Bone marrow (tissue), 2 donors: ENCODE results near the gene ANKMY1.
A peak's percentile ranks its signal among the peaks of the same experiment; 100 is the strongest.

Experiments
- DNase-seq, 2 donors: peaks; one replicate each; lab custom pipeline; 2025; lab: John Stamatoyannopoulos, UW

The ANKMY1 gene

GRCh38 chr2:240447934-240448333 lies 109.9 kb downstream of the ANKMY1 start:
- no peak for DNase-seq

- DNase-seq, result no peak
Measured at GRCh38 chr2:240447331-240447730, 110.5 kb downstream of the ANKMY1 start.

DNA sequence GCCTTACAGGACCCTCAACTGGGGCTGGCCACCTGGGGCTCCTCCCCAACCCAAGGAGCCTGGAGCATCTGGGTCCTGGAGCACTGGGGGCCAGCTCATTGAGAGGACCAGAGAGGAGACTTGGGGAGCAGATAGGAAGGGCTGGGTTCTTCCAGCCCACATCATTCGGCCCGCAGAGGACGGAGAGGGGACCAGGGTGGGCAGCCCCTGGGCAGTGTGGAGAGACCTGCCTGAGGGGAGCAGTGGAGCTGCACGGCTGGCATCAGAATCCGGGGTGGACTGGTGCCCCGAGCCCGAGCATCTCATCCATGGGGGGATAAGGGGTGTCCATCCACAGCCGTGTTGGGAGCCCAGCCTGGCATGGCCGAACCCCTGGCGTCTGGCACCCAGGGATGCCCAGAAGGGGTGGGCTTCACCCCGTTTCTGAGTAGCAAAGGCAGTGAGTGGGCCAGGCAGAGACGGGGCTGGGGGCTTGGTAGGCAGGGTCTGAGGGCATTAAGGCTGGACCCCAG lies 111.1 kb downstream of the ANKMY1 start:
- no peak for DNase-seq

DNA sequence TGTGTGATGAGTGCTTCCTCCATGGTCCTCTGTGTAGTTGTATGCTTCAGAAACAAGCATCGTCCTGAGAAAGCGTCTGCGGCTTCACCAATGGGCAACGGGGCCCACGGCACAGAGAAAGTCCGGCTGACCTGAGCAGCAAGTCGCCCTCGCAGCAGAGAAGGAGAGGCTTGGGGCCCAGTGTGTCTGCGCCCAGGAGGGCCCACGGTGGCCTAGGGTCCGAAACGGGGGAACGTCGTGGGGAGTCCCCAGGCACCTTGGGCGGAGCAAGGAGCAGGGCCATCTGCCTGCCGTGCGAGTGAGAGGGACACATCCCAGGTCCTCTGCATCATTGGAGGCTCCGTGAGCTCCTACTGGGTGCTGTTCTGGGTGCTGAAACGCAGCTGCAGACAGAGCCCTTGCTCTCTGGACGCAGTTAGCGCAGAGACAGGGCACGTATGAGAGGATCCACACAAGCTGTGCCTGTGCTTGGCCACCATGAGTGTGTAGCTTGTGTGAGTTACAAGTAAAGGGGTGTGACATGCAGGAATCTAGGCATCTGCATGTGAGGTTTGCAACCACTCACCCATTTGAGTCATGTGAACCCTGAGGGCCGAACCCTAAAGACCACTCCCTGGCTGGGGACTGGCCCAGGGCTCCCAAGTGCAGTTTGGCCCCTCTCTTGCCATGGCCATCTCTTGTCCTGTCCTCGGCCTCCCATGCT lies 111.7 kb downstream of the ANKMY1 start:
- no peak for DNase-seq

DNA sequence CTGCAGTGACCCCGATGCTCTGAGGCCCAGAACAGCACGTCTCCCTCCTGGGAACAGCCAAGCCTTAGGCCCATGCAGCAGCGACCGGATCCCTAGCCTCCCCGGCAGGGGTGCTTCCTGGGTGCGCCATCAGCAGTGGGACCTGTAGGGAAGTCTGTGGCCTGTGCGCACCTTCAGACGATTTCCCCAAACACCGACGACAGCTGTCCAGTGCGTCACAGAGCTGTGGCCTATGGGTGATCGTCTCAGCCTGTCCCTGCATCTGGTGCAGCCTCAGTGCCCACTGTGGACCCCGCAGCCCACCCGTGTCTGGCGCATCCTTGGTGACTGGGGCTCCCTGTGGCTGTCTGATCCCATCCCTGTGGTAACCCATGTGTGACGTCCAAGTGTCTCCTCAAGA lies 113.3 kb downstream of the ANKMY1 start:
- no peak for DNase-seq

- no peak for DNase-seq
Measured at GRCh38 chr2:240443891-240444301, 113.9 kb downstream of the ANKMY1 start.

- no peak for DNase-seq
Measured at GRCh38 chr2:240442891-240443715, 114.7 kb downstream of the ANKMY1 start.

DNA sequence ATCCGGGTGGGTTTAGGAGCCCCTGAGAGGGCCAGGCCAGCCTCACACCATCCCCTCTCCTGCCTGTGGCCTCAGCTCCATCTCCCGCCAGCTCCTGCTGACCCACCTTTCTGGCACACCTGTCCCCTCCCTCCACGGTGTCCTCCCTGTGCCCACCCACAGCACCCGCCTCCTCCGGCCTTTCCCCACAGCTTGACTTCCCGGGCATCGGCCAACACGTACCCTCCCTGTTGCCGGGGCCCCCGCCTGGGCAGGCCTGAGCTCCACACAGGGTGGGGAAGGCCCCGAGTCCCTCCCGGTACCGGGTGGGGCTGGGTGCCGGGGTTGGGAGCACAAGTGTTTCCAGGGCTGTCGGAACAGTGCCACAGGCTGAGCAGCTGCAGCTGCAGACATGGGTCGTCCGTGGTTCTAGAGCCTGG lies 115.8 kb downstream of the ANKMY1 start:
- DNase-seq, result no peak

GRCh38 chr2:240441326-240441992 lies 116.3 kb downstream of the ANKMY1 start:
- no peak for DNase-seq

DNA sequence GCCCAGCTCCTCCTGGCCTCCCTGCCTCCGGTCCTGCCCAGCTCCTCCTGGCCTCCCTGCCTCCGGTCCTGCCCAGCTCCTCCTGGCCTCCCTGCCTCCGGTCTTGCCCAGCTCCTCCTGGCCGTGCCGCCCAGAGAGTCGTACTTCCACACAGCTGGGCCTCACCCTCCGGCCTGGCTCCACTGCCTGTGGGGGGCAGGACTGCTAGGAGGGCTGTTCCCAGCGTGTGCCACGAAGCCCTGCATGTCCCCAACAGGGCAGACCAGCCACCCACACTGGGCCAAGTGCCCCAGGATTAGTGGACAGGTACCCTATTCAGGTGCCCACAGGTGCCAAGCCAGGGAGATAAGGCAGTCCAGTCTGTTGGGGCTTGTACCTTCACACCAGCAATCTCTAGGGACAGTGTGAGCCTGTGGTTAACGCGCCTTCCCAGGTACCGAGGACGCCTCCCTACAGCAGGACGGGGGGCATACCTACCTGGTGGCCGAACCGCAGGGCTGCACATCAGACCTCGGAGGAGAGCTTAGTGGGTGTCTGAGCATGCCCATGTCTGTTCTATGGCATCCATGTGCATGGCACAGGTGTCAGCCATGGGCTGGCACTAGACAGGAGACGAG lies 117.0 kb downstream of the ANKMY1 start:
- no peak for DNase-seq

DNA sequence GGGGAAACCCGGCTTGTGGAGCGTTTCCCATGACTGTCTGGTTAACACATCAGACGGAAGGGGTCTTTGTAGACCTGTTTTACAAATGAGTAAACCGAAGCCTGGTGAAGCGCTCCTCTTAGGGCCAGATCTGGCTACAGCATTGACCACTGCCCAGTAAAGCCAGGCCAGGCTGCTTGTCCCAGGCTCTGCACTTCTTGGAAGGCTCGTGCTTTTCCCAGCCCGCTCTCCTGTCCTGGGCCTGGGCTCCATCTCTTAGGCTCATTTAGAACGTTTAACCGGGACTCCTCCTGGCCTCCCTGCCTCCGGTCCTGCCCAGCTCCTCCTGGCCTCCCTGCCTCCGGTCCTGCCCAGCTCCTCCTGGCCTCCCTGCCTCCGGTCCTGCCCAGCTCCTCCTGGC lies 117.5 kb downstream of the ANKMY1 start:
- no peak for DNase-seq

DNA sequence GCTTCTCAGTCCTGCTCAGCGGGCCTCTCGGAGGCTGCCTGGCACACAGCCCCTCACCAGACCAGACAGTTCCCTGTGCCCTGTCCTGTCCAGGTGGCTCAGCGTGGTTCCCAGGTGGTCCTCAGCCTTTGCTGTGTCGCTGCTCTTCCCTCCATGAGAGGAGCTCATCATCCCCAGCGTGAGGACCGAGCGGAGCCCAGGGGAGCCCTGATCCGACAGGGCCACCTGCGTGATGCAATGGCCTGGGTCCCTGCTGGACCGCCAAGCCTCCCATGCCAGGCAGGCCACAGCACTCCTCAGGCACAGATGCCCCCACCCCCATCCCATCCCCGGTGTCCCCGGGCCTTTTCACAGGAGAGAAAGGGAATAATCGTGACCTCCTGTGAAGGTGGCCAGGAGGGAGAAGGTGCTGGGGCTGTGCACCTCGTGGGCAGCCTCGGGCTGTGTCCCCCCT lies 118.1 kb downstream of the ANKMY1 start:
- DNase-seq, result no peak

DNA sequence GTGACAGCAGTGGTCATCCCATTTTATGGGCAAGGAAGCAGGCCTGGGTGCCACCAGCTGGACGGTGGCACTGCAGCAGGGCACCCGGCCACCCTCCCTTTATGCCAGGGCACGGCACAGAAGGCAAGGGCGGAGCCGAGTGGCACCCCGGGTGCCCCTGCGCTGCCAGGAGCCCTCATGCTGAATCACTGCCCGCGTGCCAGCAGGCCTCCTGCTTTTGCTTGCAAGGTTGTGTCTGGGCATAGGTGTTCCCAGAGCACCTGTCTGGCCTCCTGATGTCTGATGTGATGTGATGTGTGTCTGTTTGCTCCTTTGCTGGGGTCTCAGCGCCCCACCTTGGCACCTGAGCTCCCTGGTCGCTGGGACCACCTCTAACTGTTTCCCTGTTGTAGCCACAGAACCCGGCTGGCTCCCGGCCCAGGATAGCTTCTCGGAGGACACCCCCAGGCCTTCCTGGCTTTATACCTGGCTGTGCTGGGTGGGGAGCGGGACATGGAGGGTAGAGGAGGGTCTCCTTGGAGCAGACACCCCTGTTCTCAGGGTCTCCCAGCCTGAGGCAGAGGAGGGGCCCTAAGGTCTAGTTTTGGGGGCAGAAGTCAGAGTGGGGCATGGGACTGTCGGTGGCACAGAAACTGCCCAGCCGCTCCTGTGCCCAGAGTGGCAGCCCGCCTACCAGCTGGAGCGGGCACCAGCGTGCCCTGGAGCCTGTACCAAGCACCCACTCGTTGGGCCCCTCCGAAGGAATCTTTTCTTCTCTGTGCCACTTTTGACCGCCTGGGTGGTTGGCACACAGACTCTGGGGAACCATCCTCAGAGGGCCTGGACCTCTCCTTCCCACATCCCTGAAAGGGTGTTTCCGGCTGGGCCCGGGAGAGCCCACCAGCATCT lies 118.7 kb downstream of the ANKMY1 start:
- DNase-seq, result no peak

GRCh38 chr2:240437861-240438809 lies 119.7 kb downstream of the ANKMY1 start:
- DNase-seq, result peak; percentile 15 to 36

- DNase-seq, result no peak
Measured at GRCh38 chr2:240437551-240437860, 120.3 kb downstream of the ANKMY1 start.

- DNase-seq, result no peak
Measured at GRCh38 chr2:240436683-240437550, 120.9 kb downstream of the ANKMY1 start.

DNA sequence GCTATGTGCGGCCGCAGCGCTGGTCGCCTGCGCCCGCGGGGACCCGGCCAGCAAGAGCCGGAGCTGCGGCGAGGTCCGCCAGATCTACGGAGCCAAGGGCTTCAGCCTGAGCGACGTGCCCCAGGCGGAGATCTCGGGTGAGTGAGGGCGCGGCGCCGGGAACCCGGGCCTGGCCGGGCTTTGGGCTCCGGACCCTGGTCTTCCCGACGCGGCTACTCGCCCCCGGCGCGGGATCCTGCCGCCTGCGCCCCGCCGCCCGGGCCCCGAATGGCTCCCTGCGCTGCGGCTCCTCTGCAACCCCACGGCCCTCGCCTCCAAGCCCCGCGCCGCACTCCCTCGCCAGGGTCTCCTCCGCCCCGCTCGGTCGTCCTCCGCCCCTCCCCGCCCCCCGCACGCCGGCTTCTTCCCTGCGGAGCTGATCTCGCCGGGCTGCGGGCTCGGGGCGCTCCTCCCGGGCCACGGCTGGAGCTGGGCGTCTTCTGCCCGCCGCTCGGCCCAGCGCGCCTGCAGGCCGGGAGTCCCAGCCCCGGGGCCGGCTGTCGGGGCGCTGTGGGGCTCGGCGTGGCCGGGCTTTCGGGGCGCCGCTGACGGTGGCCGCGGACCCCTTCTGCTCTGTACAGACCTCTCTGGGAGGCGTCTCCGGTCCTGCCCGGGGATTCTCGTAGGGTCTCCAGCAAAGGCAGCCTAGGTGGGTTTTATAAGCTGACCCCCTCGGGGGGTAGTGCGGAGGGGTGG lies 121.7 kb downstream of the ANKMY1 start:
- DNase-seq, result no peak

GRCh38 chr2:240435457-240435947 lies 122.3 kb downstream of the ANKMY1 start, which contains the start of gene GPC1:
GPC1 (plus strand) TSS chr2:240435663; CDS start chr2:240435919, 256 bp downstream.
- no peak for DNase-seq
